Measurements from ENCODE around the gene BCDIN3D. TPM values are rescaled to one million over a fixed set of nuclear protein-coding genes. Genes with fewer than 3 reads are reported as not detected.

The BCDIN3D gene
- total and polyA plus RNA-seq, 2 donors (not counting 3 experiments of a cell fraction or from before 2014, with no cell fraction given) = 1.8 to 3.1 TPM

DNA sequence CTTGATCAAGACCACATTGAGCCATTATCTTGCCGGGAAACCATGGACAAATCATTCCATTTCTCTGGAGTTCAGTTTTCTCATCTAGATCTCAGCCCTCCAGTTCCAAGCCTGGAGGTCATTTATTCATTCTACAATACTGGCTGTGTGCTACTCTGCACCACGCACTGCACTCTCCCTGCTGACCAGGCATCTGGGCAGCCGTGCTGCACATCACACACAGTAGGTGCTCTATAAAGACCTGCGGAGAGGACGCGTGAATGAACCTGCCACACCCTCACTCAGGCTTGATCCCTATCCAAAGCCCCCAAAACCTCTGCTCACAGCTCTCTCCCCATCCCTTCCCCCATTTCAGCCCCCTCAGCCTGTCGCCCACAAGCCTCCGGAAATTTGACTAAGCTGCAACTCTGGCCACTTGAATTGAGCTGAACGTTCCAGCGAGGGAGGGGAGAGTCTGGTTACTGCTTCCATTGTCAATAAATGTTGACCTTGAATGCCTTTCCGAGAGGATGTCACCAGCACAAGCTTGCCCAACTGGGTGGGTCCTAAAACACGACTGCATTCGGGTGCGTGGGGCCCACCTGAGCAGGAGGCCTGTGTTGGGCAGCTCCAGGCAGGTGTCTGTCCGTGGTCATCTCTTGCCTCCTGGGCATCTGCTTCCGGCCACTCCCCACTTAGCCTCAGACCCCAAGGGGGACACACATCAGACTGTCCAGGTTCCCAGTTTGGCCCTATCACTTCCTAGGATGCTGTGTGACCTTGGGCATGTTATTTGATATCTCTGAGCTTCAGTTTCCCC is 43.0 kb upstream of the BCDIN3D start:
- Histone ChIP-seq H3K4me2 (ENCODE audit: insufficient read depth, low read length) (no peak overlapping the region), H3K36me3 (ENCODE audit: control insufficient read depth in 2 of 2, extremely low read depth in 1 of 2, insufficient read depth in 2 of 2, low read length in 2 of 2) (no peaks in the 10 kb centered on the region), H3K9me1 (replicated peaks; ENCODE audit: control insufficient read depth, extremely low read depth, insufficient read depth, low read length) (no peaks in the 10 kb centered on the region), H3K9me3 (replicated peaks; ENCODE audit: control insufficient read depth, insufficient read depth, low read length) (no peaks in the 10 kb centered on the region), H3K4me1 (ENCODE audit: control insufficient read depth, extremely low read depth, insufficient read depth, low read length) (no peaks in the 10 kb centered on the region), H4K20me1 (replicated peaks; ENCODE audit: control insufficient read depth, extremely low read depth, insufficient read depth, low read length) (no peaks in the 10 kb centered on the region), H3K79me2 (ENCODE audit: control insufficient read depth, insufficient read depth, low read length) (no peaks in the 10 kb centered on the region), H3K9ac (replicated peaks; ENCODE audit: extremely low read depth, insufficient read depth, low read length) (no peak overlapping the region), H2AFZ (ENCODE audit: low read depth, low read length) (no peak overlapping the region), H3K4me3 (replicated peaks in 1 of 3; ENCODE audit: insufficient read depth in 1 of 3, low read depth in 1 of 3, low read length in 3 of 3) (no peak overlapping the region), H3K27ac (ENCODE audit: insufficient read depth, low read depth, low read length) (no peak overlapping the region), H3K27me3 (ENCODE audit: control insufficient read depth in 2 of 2, insufficient read depth in 2 of 2, low read length in 2 of 2) (peaks cover 4 to 14% of the 10 kb centered on the region in 2 experiments)
- BruUV-seq (replicated peaks) = no TSS peak
- dilution Hi-C loops (cut with MboI; ENCODE audit: extremely low pct_ligation_motif_present, low sequenced_read_pairs) (no loop called here), intact Hi-C loops (cut with micrococcal nuclease) (no loop called here)
- POLR2A ChIA-PET = no interaction called here
- CTCF ChIA-PET = interaction anchor here (1.2 to 1.9 kb wide), 3 partner anchors 15 to 81 kb away, joined by 5 to 7 read pairs (median 5); no protein-coding TSS in a partner anchor
- no peak for DNase-seq (ENCODE audit: low read depth, low spot score)
- TF ChIP-seq, protein P1, sequence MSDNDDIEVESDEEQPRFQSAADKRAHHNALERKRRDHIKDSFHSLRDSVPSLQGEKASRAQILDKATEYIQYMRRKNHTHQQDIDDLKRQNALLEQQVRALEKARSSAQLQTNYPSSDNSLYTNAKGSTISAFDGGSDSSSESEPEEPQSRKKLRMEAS (IDR thresholded peaks at IDR 0.05; ENCODE audit: insufficient read depth, insufficient read length) = no peak
- TF ChIP-seq GATA2 (IDR thresholded peaks at IDR 0.05; ENCODE audit: insufficient read depth, insufficient read length, low read depth, low read length) = no peak
- FAIRE-seq = no peak

DNA sequence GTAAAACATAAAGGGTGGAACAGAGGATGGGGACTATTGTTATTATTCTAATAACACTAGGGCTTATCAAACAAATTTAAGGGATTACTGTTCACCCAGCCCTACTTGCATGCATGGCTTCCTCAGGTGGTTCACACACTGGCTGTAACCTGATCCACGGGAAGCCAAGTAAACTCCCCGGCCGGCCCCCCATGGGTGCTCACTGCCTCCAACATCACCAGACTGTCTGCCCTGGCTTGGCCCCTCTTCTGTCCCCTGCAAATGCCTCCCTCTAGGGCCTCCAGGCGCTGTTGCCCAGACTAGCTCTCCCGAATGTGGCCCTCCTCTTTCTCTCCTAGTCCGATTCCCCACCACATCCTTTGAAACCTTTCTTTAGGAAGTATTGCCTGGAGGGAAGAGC is 42.2 kb upstream of the BCDIN3D start:
- H3K27me3 ChIP-seq (ENCODE audit: control insufficient read depth in 2 of 2, insufficient read depth in 2 of 2, low read length in 2 of 2) = peaks cover 4 to 14% of the 10 kb centered on the region in 2 experiments
- no TSS peak for BruUV-seq (replicated peaks)

More for the DNA sequence above, 42.2 kb upstream of the BCDIN3D start:
- intact Hi-C loops (cut with micrococcal nuclease) = no loop called here
- Histone ChIP-seq H3K9ac (replicated peaks; ENCODE audit: extremely low read depth, insufficient read depth, low read length) (no peak overlapping the region), H3K27ac (ENCODE audit: insufficient read depth, low read depth, low read length) (no peak overlapping the region), H3K4me1 (ENCODE audit: control insufficient read depth, extremely low read depth, insufficient read depth, low read length) (no peaks in the 10 kb centered on the region), H3K4me3 (replicated peaks in 1 of 3; ENCODE audit: insufficient read depth in 1 of 3, low read depth in 1 of 3, low read length in 3 of 3) (no peak overlapping the region), H3K9me1 (replicated peaks; ENCODE audit: control insufficient read depth, extremely low read depth, insufficient read depth, low read length) (no peaks in the 10 kb centered on the region), H2AFZ (ENCODE audit: low read depth, low read length) (no peak overlapping the region), H3K4me2 (ENCODE audit: insufficient read depth, low read length) (no peak overlapping the region), H3K79me2 (ENCODE audit: control insufficient read depth, insufficient read depth, low read length) (no peaks in the 10 kb centered on the region), H3K36me3 (ENCODE audit: control insufficient read depth in 2 of 2, extremely low read depth in 1 of 2, insufficient read depth in 2 of 2, low read length in 2 of 2) (no peaks in the 10 kb centered on the region), H3K9me3 (replicated peaks; ENCODE audit: control insufficient read depth, insufficient read depth, low read length) (no peaks in the 10 kb centered on the region), H4K20me1 (replicated peaks; ENCODE audit: control insufficient read depth, extremely low read depth, insufficient read depth, low read length) (no peaks in the 10 kb centered on the region)
- DNase-seq (ENCODE audit: low read depth, low spot score) = no peak
- POLR2A ChIA-PET = no interaction called here
- dilution Hi-C loops (cut with MboI; ENCODE audit: extremely low pct_ligation_motif_present, low sequenced_read_pairs) = no loop called here
- CTCF ChIA-PET = no interaction called here
- TF ChIP-seq MYC (IDR thresholded peaks at IDR 0.05; ENCODE audit: low read depth, low read length) (no peak), FOS (IDR thresholded peaks at IDR 0.05; ENCODE audit: borderline replicate concordance, insufficient read depth, low read length) (no peak), POLR2AphosphoS5 (IDR thresholded peaks at IDR 0.05; ENCODE audit: insufficient read depth, low read depth, low read length) (no peak), POLR2A (IDR thresholded peaks at IDR 0.05; ENCODE audit: low read depth, low read length) (no peak), JUN (IDR thresholded peaks at IDR 0.05; ENCODE audit: borderline replicate concordance, insufficient read depth, insufficient read length, low read depth) (no peak), EZH2 (IDR thresholded peaks at IDR 0.05; ENCODE audit: borderline replicate concordance, low read depth, low read length, severe bottlenecking) (no peak), GATA2 (IDR thresholded peaks at IDR 0.05; ENCODE audit: insufficient read depth, insufficient read length, low read depth, low read length) (no peak)
- TF ChIP-seq, protein P1 (IDR thresholded peaks at IDR 0.05; ENCODE audit: insufficient read depth, insufficient read length) = no peak
- TF ChIP-seq, protein P2, sequence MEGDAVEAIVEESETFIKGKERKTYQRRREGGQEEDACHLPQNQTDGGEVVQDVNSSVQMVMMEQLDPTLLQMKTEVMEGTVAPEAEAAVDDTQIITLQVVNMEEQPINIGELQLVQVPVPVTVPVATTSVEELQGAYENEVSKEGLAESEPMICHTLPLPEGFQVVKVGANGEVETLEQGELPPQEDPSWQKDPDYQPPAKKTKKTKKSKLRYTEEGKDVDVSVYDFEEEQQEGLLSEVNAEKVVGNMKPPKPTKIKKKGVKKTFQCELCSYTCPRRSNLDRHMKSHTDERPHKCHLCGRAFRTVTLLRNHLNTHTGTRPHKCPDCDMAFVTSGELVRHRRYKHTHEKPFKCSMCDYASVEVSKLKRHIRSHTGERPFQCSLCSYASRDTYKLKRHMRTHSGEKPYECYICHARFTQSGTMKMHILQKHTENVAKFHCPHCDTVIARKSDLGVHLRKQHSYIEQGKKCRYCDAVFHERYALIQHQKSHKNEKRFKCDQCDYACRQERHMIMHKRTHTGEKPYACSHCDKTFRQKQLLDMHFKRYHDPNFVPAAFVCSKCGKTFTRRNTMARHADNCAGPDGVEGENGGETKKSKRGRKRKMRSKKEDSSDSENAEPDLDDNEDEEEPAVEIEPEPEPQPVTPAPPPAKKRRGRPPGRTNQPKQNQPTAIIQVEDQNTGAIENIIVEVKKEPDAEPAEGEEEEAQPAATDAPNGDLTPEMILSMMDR (IDR thresholded peaks at IDR 0.05; ENCODE audit: extremely low read depth in 1 of 2, insufficient read depth in 1 of 2, low read depth in 1 of 2, low read length in 2 of 2) = no peak
- FAIRE-seq = no peak
